HEK293T (cell line): ENCODE measurements around the gene EEF2.

Experiments used
- CTCF ChIA-PET: fragments of 350-600 bp; formaldehyde crosslinking; extraction: SDS; loops from one replicate; lab custom pipeline; 2021; ENCODE audit warnings: antibody characterized with exemption, inconsistent platforms; lab: Yijun Ruan, JAX
- POLR2A ChIA-PET: fragments of 350-600 bp; formaldehyde crosslinking; extraction: SDS; loops from one replicate; lab custom pipeline; 2020; ENCODE audit warnings: antibody characterized with exemption, inconsistent platforms; lab: Yijun Ruan, JAX
- DNase-seq: peaks from one replicate; pipeline ENCODE4 v3.0.0; 2012; ENCODE audit warnings: mixed read lengths; ENCODE audit errors: extremely low spot score
- ARNT ChIP-seq: fragments of 450-650 bp; IDR thresholded peaks from 2 replicates; pipeline ENCODE4 v1.6.1; 2017; ENCODE audit warnings: mild to moderate bottlenecking
- BHLHE40 ChIP-seq: fragments of 450-650 bp; IDR thresholded peaks from 2 replicates; pipeline ENCODE4 v1.6.1; 2016; ENCODE audit warnings: mild to moderate bottlenecking, moderate library complexity, borderline replicate concordance
- CTBP1 ChIP-seq: fragments of 450-650 bp; IDR thresholded peaks from 2 replicates; pipeline ENCODE4 v1.6.1; 2016; ENCODE audit warnings: borderline replicate concordance
- ELF4 ChIP-seq: fragments of 450-650 bp; IDR thresholded peaks from 2 replicates; pipeline ENCODE4 v1.6.1; 2017; ENCODE audit warnings: antibody characterized with exemption
- FOXA1 ChIP-seq: fragments of 450-650 bp; IDR thresholded peaks from 2 replicates; pipeline ENCODE4 v1.6.1; 2016; ENCODE audit warnings: mild to moderate bottlenecking
- FOXK2 ChIP-seq: fragments of 450-650 bp; IDR thresholded peaks from 2 replicates; pipeline ENCODE4 v1.6.1; 2016; ENCODE audit warnings: mild to moderate bottlenecking
- FOXM1 ChIP-seq: fragments of 450-650 bp; IDR thresholded peaks from 2 replicates; pipeline ENCODE4 v1.6.1; 2017; ENCODE audit warnings: mild to moderate bottlenecking, borderline replicate concordance
- HDGF ChIP-seq: fragments of 450-650 bp; IDR thresholded peaks from 2 replicates; pipeline ENCODE4 v1.6.1; 2017; ENCODE audit warnings: antibody characterized with exemption, borderline replicate concordance
- L3MBTL2 ChIP-seq: fragments of 450-650 bp; conservative IDR thresholded peaks from 2 replicates; pipeline ENCODE4 v1.6.1; 2016; ENCODE audit warnings: mild to moderate bottlenecking
- LEF1 ChIP-seq: fragments of 450-650 bp; IDR thresholded peaks from 2 replicates; pipeline ENCODE4 v1.6.1; 2017; ENCODE audit warnings: mild to moderate bottlenecking, borderline replicate concordance
- NFRKB ChIP-seq: fragments of 450-650 bp; IDR thresholded peaks from 2 replicates; pipeline ENCODE4 v1.6.1; 2016; ENCODE audit warnings: mild to moderate bottlenecking, moderate library complexity
- SP1 ChIP-seq: fragments of 450-650 bp; IDR thresholded peaks from 2 replicates; pipeline ENCODE4 v1.6.1; 2017
- SUZ12 ChIP-seq: fragments of 450-650 bp; IDR thresholded peaks from 2 replicates; pipeline ENCODE4 v1.6.1; 2016; ENCODE audit warnings: mild to moderate bottlenecking
- TARDBP ChIP-seq: fragments of 450-650 bp; IDR thresholded peaks from 2 replicates; pipeline ENCODE4 v1.6.1; 2016
- ZNF384 ChIP-seq: fragments of 450-650 bp; IDR thresholded peaks from 2 replicates; pipeline ENCODE4 v1.6.1; 2016
- TF ChIP-seq, protein P1 (sequence below): fragments of 450-650 bp; IDR thresholded peaks from 2 replicates; pipeline ENCODE4 v1.6.1; 2016

EEF2 gene

GRCh38 chr19:3984584-3984907, 717 bp downstream of the EEF2 start:
- DNase-seq = no peak
- ChIA-PET POLR2A (interaction anchor here (0.5 to 4.2 kb wide), 8 partner anchors 9 to 157 kb away, joined by 4 to 39 read pairs (median 9); partner anchors contain the start of genes DAPK3, NMRK2 and PIAS4), CTCF (no interaction called here)
- TF ChIP-seq FOXA1 (no peak), SP1 (no peak)

DNA sequence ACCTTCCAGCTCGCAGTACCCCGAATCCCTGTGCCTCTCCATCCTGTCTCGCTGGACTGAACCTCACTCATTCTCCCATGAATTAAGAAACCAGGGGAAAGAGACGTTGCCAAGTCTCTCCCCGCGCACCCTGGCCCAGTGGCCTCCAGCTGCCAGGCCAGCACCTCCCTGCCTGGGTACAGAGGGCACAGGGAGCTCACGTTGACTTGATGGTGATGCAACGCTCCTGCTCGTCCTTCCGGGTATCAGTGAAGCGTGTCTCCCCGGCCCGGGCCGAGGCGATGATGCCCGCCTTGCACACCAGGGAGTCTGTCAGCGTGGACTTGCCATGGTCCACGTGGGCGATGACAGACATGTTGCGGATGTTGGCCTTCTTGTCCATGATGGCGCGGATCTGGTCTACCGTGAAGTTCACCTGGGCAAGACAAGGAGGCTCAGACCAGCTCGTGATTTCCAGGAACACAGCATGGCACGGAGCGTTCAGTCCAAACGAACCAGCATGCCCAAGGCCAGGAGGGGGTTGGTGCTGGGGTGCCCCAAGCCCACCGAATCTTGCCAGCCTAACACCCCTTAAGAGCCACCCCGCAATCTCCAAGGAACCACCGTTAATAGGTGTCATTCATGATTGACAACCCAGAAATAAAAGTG, 1.2 kb downstream of the EEF2 start:
- no peak for DNase-seq
- TF ChIP-seq SUZ12 (no peak), CTBP1 (no peak), NFRKB (no peak), L3MBTL2 (no peak)
- ChIA-PET POLR2A (interaction anchor here (2.4 to 4.2 kb wide), 3 partner anchors 9 to 15 kb away, joined by 24 to 39 read pairs (median 35); partner anchors contain the start of gene DAPK3), CTCF (no interaction called here)

- DNase-seq = no peak
- POLR2A ChIA-PET = interaction anchor here (2.4 to 4.2 kb wide), 3 partner anchors 8 to 15 kb away, joined by 24 to 39 read pairs (median 35); partner anchors contain the start of gene DAPK3
- CTCF ChIA-PET = no interaction called here
- TF ChIP-seq SUZ12 = no peak
- TF ChIP-seq, protein P1, sequence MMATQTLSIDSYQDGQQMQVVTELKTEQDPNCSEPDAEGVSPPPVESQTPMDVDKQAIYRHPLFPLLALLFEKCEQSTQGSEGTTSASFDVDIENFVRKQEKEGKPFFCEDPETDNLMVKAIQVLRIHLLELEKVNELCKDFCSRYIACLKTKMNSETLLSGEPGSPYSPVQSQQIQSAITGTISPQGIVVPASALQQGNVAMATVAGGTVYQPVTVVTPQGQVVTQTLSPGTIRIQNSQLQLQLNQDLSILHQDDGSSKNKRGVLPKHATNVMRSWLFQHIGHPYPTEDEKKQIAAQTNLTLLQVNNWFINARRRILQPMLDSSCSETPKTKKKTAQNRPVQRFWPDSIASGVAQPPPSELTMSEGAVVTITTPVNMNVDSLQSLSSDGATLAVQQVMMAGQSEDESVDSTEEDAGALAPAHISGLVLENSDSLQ = no peak
- TF ChIP-seq ZNF384 = no peak
- TF ChIP-seq CTBP1 = no peak
- TF ChIP-seq FOXK2 = no peak
- TF ChIP-seq NFRKB = no peak
- no peak for TF ChIP-seq HDGF
- TF ChIP-seq BHLHE40 = no peak
- no peak for TF ChIP-seq FOXM1
- TF ChIP-seq FOXA1 = no peak
- TF ChIP-seq SP1 = no peak
- no peak for TF ChIP-seq LEF1
- no peak for TF ChIP-seq TARDBP
- TF ChIP-seq ARNT = no peak
- TF ChIP-seq L3MBTL2 = no peak
- no peak for TF ChIP-seq ELF4
Observed at GRCh38 chr19:3983542-3983914, 1.7 kb downstream of the EEF2 start.

DNA sequence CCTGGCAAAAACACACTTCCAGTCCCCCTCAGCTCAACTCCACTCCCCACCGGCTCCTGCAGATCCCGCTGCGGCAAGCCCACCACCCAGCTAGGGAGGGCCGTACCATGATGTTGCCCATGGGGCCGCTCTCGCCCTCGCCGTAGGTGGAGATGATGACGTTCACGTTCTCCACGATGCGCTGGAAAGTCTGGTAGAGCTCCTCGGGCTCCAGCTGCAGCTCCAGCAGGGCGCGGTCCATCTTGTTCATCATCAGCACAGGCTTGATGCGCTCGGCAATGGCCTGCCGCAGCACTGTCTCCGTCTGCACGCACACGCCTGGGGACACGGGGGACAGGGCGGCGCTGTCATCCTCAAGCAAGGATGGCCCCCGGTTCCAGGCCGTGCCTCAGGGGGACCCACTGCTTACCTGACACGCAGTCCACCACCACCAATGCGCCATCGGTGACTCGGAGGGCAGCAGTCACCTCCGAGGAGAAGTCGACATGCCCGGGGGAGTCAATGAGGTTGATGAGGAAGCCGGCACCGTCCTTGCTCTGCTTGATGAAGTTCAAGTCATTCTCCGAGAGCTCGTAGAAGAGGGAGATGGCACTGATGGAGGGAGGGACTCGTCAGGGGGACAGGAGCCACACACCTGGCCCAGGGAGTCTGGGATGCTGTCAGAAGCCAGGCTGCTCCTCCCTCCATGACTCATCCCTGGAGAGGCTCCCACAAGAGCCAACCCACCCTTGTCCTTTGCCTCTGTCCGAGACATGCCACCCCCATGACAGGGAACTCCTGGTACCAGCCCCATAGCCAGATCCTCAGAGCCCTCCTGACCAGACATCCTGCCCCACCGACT, 2.3 kb downstream of the EEF2 start:
- TF ChIP-seq NFRKB = no peak
- no peak for DNase-seq
- ChIA-PET POLR2A (interaction anchor here (0.5 to 4.2 kb wide), 4 partner anchors 11 to 83 kb away, joined by 5 to 39 read pairs (median 22); partner anchors contain the start of gene DAPK3), CTCF (no interaction called here)

DNA sequence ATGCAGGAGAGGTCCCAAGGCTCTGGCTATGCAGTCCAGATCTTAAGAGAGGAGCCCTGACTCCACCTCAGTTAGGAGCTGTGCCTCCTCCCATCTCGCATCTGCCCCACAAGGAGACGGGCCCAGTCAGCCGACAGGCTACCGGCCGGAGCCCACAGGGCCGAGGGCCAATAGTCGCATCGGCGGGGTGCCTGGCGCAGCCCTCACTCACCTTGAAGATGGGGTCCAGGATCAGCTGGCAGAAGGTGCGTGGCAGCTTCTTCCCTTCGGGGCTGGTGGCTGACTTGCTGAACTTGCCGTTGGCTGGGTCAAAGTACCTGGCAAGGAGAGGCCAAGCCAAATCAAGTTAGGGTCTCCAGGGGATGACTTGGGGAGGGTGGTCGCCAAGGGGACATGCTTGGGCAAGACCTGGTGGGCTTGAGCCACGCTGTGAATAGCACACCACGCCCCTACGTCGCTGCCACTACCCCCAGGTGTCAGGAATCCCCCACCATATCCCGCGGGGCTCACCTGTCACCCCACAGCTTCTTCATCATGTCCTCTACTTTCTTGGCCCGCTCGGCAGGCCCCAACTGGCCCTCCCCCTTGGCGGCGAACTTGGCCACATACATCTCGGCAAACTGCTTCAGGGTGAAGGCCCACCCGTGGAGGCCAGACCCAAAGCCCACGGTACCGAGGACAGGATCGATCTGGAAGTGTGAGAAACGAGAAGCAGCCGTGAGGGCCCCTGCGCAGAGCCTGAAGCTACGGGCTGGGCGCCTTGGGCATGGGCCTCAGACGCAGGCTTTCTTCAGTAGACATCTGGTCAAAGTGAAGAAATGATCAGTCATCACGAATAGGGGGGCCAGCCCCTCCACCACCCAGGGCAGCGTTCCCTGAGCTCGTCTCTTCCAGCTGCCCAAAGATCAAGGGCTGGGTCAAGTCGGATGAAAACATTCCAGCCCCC, 3.3 kb downstream of the EEF2 start:
- POLR2A ChIA-PET = interaction anchor here (0.5 to 4.2 kb wide), 4 partner anchors 10 to 84 kb away, joined by 3 to 39 read pairs (median 8); partner anchors contain the start of gene DAPK3
- TF ChIP-seq CTBP1 (no peak), ARNT (no peak), FOXK2 (no peak)
- CTCF ChIA-PET = no interaction called here
- no peak for DNase-seq

DNA sequence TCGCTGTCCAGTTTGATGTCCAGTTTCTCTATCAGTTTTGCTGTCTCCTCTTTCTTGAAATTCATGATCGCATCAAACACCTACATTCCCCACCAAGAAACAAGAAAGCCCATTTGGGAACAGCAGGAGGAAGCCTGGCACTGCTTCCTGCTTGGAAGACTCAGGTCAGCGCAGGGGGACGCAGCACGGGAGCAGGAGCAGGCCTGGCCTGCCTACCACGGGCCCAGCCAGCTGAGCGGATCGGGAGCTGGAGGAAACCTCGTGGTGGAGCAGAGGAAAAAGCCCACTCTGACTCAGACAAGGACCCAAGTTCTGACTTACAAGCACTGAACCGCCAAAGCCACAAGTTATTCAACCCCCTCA, 3.9 kb downstream of the EEF2 start:
- TF ChIP-seq ARNT (no peak), FOXA1 (no peak), L3MBTL2 (no peak), ELF4 (no peak), BHLHE40 (no peak), ZNF384 (no peak), NFRKB (no peak), FOXM1 (no peak), FOXK2 (no peak), HDGF (no peak), SUZ12 (no peak), SP1 (no peak), TARDBP (no peak), LEF1 (no peak), CTBP1 (no peak)
- TF ChIP-seq, protein P1 = no peak
- CTCF ChIA-PET = no interaction called here
- no peak for DNase-seq
- POLR2A ChIA-PET = interaction anchor here (0.6 to 2.3 kb wide), 2 partner anchors 9 to 12 kb away, joined by 3 to 10 read pairs; no protein-coding TSS in a partner anchor
